Neural cell (in vitro differentiated cells): ENCODE results near the gene TMEM175. TPM values are rescaled to one million over a fixed set of nuclear protein-coding genes. Genes with fewer than 3 reads are reported as not detected.

ENCODE experiments used
- H2AFZ ChIP-seq: fragments of 200-600, 300-800 bp; sonication (generic), shearing (Covaris generic); 2 replicates; pipeline ENCODE4 v1.6.0; 2014; ENCODE audit warnings: low read depth, mild to moderate bottlenecking, antibody characterized with exemption, low read length, moderate library complexity
- H3F3A ChIP-seq: fragments of 200-600 bp; shearing (Covaris generic); 2 replicates; pipeline ENCODE4 v1.6.1; 2016; ENCODE audit warnings: mild to moderate bottlenecking, moderate library complexity, mixed read lengths, antibody characterized with exemption, low read length; ENCODE audit not compliant: insufficient read depth, poor library complexity, severe bottlenecking
- H3K27ac ChIP-seq: fragments of 200-600, 300-800 bp; sonication (generic), shearing (Covaris generic); 2 replicates; pipeline ENCODE4 v1.5.1; 2014; ENCODE audit warnings: mild to moderate bottlenecking, low read length, moderate library complexity
- H3K27me3 ChIP-seq: fragments of 300-800, 200-600 bp; sonication (generic), shearing (Covaris generic); 2 replicates; pipeline ENCODE4 v1.6.0; 2014; ENCODE audit warnings: mild to moderate bottlenecking, low read depth, low read length, moderate library complexity; ENCODE audit not compliant: insufficient read depth
- H3K36me3 ChIP-seq: fragments of 300-800, 200-600 bp; sonication (generic), shearing (Covaris generic); 2 replicates; pipeline ENCODE4 v1.5.1; 2014; ENCODE audit warnings: mild to moderate bottlenecking, antibody characterized with exemption, low read length, moderate library complexity; ENCODE audit not compliant: insufficient read depth
- H3K4me2 ChIP-seq: fragments of 300-800, 200-600 bp; sonication (generic), shearing (Covaris generic); 2 replicates; pipeline ENCODE4 v1.6.0; 2014; ENCODE audit warnings: mild to moderate bottlenecking, low read length
- H3K4me3 ChIP-seq: fragments of 300-800, 200-600 bp; sonication (generic), shearing (Covaris generic); 2 replicates; pipeline ENCODE4 v1.5.1; 2014; ENCODE audit warnings: mild to moderate bottlenecking, low read length, moderate library complexity
- H3K79me2 ChIP-seq: fragments of 200-600 bp; shearing (Covaris generic); replicated peaks from 2 replicates; pipeline ENCODE4 v1.6.0; 2014; ENCODE audit warnings: mild to moderate bottlenecking, low read length, moderate library complexity; ENCODE audit not compliant: insufficient read depth
- H3K9ac ChIP-seq: fragments of 300-800, 200-600 bp; sonication (generic), shearing (Covaris generic); 2 replicates; pipeline ENCODE4 v1.6.1; 2016; ENCODE audit warnings: mild to moderate bottlenecking, low read length, mixed read lengths
- H3K9me2 ChIP-seq: fragments of 200-600 bp; shearing (Covaris generic); 2 replicates; pipeline ENCODE4 v1.6.1; 2016; ENCODE audit warnings: mild to moderate bottlenecking, low read length, mixed read lengths; ENCODE audit not compliant: insufficient read depth
- H3K9me3 ChIP-seq: fragments of 200-600, 300-800 bp; sonication (generic), shearing (Covaris generic); 2 replicates; pipeline ENCODE4 v1.6.1; 2016; ENCODE audit warnings: mild to moderate bottlenecking, mixed run types, low read length, moderate library complexity, mixed read lengths
- H4K20me1 ChIP-seq: fragments of 200-600 bp; shearing (Covaris generic); 2 replicates; pipeline ENCODE4 v1.6.1; 2016; ENCODE audit warnings: mild to moderate bottlenecking, mixed run types; ENCODE audit not compliant: insufficient read depth
- EP300 ChIP-seq: fragments of 450-650 bp; conservative IDR thresholded peaks from 2 replicates; pipeline ENCODE4 v1.6.1; 2014; ENCODE audit warnings: antibody characterized with exemption, mild to moderate bottlenecking, moderate library complexity; ENCODE audit not compliant: poor library complexity, severe bottlenecking
- EZH2 ChIP-seq: fragments of 200-600, 300-800 bp; shearing (Covaris generic), sonication (generic); IDR thresholded peaks from 2 replicates; pipeline ENCODE4 v1.6.1; 2014; ENCODE audit warnings: antibody characterized with exemption, low read length, borderline replicate concordance, mild to moderate bottlenecking; ENCODE audit not compliant: insufficient read depth, poor library complexity, severe bottlenecking
- MXI1 ChIP-seq: fragments of 450-650 bp; conservative IDR thresholded peaks from 2 replicates; pipeline ENCODE4 v1.6.1; 2014; ENCODE audit warnings: antibody characterized with exemption, mild to moderate bottlenecking; ENCODE audit not compliant: poor library complexity, severe bottlenecking
- POLR2AphosphoS5 ChIP-seq: IDR thresholded peaks from 2 replicates; pipeline ENCODE4 v1.6.1; 2012
- RAD21 ChIP-seq: fragments of 450-650 bp; conservative IDR thresholded peaks from 2 replicates; pipeline ENCODE4 v1.6.1; 2014; ENCODE audit warnings: antibody characterized with exemption, mild to moderate bottlenecking, moderate library complexity
- REST ChIP-seq: IDR thresholded peaks from 2 replicates; pipeline ENCODE4 v1.6.1; 2012; ENCODE audit warnings: borderline replicate concordance
- SMC3 ChIP-seq: fragments of 450-650 bp; conservative IDR thresholded peaks from 2 replicates; pipeline ENCODE4 v1.6.1; 2014; ENCODE audit warnings: antibody characterized with exemption, mild to moderate bottlenecking, moderate library complexity; ENCODE audit not compliant: poor library complexity
- TAF1 ChIP-seq: IDR thresholded peaks from 2 replicates; pipeline ENCODE4 v1.6.1; 2012; ENCODE audit warnings: low read depth
- polyA plus RNA-seq: library from polyadenylated mRNA; depleted of rRNA; stranded (reverse); fragments of >200 nt; gene quantifications from 2 replicates; pipeline ENCODE4 v1.2.3, GENCODE V29; 2014
- TF ChIP-seq, protein P1 (sequence below): fragments of 450-650 bp; IDR thresholded peaks from 2 replicates; pipeline ENCODE4 v1.5.1; 2014; ENCODE audit warnings: antibody characterized with exemption, mild to moderate bottlenecking, moderate library complexity; ENCODE audit not compliant: poor library complexity, severe bottlenecking

The TMEM175 gene
- polyA plus RNA-seq, 1 donor from 2014 or later, result 36.9 TPM

DNA sequence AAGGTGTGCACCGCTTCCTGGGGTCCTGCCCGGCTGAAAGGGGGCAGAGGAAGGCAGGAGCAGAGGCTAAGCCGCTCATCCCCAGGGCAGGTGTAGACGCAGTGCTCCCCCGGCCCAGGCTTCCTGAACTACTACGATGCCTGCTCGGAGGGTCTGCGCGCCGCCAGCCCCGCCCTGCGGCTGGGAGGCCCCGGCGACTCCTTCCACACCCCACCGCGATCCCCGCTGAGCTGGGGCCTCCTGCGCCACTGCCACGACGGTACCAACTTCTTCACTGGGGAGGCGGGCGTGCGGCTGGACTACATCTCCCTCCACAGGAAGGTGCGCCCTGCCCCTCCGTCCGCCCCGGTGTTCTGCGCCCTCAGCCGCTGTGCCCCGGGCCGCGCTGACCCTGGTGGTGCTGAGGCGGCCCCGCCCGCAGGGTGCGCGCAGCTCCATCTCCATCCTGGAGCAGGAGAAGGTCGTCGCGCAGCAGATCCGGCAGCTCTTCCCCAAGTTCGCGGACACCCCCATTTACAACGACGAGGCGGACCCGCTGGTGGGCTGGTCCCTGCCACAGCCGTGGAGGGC, 69.4 kb downstream of the TMEM175 start:
- Histone ChIP-seq H3K9me3 (peaks cover 4% of the 10 kb centered on the region), H3K9me2 (no peaks in the 10 kb centered on the region), H3K27me3 (peaks cover 61% of the 10 kb centered on the region), H3K9ac (no peak overlapping the region), H3K4me2 (no peak overlapping the region), H3K36me3 (no peaks in the 10 kb centered on the region), H3K79me2 (no peaks in the 10 kb centered on the region), H4K20me1 (no peaks in the 10 kb centered on the region), H3F3A (no peaks in the 10 kb centered on the region), H2AFZ (no peak overlapping the region), H3K27ac (no peak overlapping the region), H3K4me3 (no peak overlapping the region)
- TF ChIP-seq SMC3, result no peak
- TF ChIP-seq EZH2, result no peak
- TF ChIP-seq, protein P1, sequence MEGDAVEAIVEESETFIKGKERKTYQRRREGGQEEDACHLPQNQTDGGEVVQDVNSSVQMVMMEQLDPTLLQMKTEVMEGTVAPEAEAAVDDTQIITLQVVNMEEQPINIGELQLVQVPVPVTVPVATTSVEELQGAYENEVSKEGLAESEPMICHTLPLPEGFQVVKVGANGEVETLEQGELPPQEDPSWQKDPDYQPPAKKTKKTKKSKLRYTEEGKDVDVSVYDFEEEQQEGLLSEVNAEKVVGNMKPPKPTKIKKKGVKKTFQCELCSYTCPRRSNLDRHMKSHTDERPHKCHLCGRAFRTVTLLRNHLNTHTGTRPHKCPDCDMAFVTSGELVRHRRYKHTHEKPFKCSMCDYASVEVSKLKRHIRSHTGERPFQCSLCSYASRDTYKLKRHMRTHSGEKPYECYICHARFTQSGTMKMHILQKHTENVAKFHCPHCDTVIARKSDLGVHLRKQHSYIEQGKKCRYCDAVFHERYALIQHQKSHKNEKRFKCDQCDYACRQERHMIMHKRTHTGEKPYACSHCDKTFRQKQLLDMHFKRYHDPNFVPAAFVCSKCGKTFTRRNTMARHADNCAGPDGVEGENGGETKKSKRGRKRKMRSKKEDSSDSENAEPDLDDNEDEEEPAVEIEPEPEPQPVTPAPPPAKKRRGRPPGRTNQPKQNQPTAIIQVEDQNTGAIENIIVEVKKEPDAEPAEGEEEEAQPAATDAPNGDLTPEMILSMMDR, result no peak
- TF ChIP-seq RAD21, result no peak
- no peak for TF ChIP-seq MXI1
- no peak for TF ChIP-seq TAF1
- TF ChIP-seq POLR2AphosphoS5, result no peak

- no peak for TF ChIP-seq TAF1
- no peak for TF ChIP-seq EP300
- TF ChIP-seq, protein P1, result no peak
- TF ChIP-seq RAD21, result no peak
- no peak for TF ChIP-seq EZH2
- no peak for TF ChIP-seq SMC3
- no peak for TF ChIP-seq REST
- no peak for TF ChIP-seq MXI1
- no peak for TF ChIP-seq POLR2AphosphoS5
- H3K9me3 ChIP-seq, result peaks cover 4% of the 10 kb centered on the region
- H3K4me3 ChIP-seq, result peak overlapping the region; percentile 46
- H3K27ac ChIP-seq, result no peak overlapping the region
- no peaks in the 10 kb centered on the region for H3K79me2 ChIP-seq
- H4K20me1 ChIP-seq, result no peaks in the 10 kb centered on the region
- H2AFZ ChIP-seq, result no peak overlapping the region
- H3K9ac ChIP-seq, result no peak overlapping the region
- no peaks in the 10 kb centered on the region for H3K9me2 ChIP-seq
- no peak overlapping the region for H3K4me2 ChIP-seq
- peaks cover 61% of the 10 kb centered on the region for H3K27me3 ChIP-seq
- H3K36me3 ChIP-seq, result no peaks in the 10 kb centered on the region
- no peaks in the 10 kb centered on the region for H3F3A ChIP-seq
These were observed 69.9 kb downstream of the TMEM175 start for GRCh38 chr4:1002131-1002630.
